Measurements from ENCODE around the gene ARHGEF4. TPM values are rescaled to one million over a fixed set of nuclear protein-coding genes. Genes with fewer than 3 reads are reported as not detected.
A peak's percentile ranks its signal among the peaks of the same experiment; 100 is the strongest.

The ARHGEF4 gene
- total RNA-seq (2014; rRNA removed; shearing (Covaris generic)), result 3.8 and 4.2 TPM in 2 replicates
- 13.6 and 21.9 TPM in 2 replicates for polyA plus RNA-seq (2014; cell fraction: nucleus; rRNA removed)

DNA sequence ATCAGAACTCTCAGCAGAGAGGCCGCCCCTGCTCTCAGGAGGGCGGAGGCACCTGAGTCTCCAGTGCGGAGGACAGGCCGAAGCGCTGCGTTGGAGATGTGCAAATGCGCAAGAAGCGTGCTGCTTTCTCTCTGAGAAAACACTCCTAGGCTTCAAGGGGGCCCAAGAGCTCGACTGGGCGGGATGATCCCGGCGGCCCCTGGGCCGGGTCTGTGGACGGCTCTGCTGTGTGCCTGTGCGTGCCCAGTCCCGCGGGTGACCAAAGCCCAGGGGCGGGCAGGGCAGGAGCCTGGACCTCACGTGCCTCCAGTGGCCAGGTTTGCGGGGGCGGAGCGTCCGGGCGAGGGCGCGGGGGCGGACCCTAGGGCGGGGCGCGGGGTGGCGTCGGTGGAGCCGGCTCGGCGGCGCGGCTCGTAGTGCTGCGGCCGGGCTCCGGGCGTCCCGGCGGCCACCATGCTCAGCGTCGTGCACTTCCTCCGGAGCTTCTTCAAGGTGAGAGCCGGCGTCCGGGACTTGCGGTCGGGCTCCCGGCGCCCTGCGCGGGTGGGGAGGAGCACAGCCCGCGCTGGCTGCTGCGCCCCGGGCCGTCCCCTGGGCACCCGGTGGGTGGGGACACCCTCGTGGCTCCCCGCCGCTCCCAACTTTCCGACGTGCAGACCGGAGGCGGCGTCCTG lies at the start of gene ARHGEF4:
Gene ARHGEF4 (plus strand): TSS at position 414 of the 674 bp plus-strand sequence. CDS start 40 bp downstream, at position 454.
- DNase-seq (ENCODE audit: extremely low read depth, low read depth), result peak; percentile 31

DNA sequence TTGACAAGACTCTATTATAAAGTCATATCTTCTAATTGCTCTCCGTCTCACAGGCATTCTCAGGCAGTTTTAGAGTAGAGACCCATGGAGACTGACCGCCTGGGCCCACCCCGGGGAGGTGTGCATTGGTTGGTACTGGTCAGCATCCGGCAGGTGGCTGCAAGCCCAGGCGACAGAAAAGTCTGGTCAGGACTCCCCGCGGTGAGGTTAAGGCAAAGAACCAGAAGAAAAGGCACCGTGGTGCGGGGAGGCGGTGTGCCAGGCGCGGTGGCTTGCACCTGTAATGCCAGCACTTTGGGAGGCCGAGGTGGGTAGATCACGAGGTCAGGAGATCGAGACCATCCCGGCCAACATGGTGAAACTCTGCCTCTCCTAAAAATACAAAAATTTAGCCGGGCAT lies 48.9 kb upstream of the ARHGEF4 start:
- DNase-seq (ENCODE audit: extremely low read depth, low read depth), result no peak

DNA sequence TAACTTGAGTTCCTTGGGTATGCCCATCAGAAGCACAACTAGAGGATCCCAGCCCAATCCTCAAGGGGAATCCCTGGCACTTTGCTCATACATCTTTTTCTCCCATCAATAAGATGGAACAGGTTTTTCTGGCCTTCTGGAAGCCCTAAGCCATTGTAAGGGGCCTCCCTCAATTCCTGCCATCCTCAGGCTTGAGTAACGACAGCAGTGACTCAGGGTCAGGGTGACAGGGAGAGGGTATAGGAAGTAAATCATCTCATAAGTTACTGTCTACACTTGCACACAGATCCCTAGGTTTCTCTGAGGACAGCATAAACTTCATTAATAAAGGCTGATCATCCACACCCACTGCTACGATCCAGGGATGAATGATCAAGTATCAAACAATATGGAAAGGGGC lies 46.4 kb upstream of the ARHGEF4 start:
- no peak for DNase-seq (ENCODE audit: extremely low read depth, low read depth)

GRCh38 chr2:130790804-130791616 lies 45.7 kb upstream of the ARHGEF4 start:
- no peak for DNase-seq (ENCODE audit: extremely low read depth, low read depth)

DNA sequence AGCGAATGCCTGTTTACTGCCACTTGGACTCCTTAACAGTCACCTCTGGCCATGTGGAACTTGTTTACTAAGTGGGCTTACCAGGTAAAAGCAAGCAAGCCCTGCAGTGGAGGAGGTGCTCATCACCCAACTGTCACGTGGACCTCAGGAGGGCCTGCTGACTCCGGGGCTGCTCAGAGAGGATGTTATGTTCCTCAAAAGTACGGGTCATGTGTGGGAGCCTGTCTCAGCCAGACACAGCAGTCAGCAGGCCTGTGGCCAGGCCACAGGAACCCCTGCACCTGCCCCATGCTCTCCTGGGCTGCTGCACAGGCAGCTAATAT lies 45.1 kb upstream of the ARHGEF4 start:
- DNase-seq (ENCODE audit: extremely low read depth, low read depth), result no peak

GRCh38 chr2:130795431-130795830 lies 41.3 kb upstream of the ARHGEF4 start:
- no peak for DNase-seq (ENCODE audit: extremely low read depth, low read depth)

GRCh38 chr2:130796290-130796689 lies 40.4 kb upstream of the ARHGEF4 start:
- DNase-seq (ENCODE audit: extremely low read depth, low read depth), result no peak

DNA sequence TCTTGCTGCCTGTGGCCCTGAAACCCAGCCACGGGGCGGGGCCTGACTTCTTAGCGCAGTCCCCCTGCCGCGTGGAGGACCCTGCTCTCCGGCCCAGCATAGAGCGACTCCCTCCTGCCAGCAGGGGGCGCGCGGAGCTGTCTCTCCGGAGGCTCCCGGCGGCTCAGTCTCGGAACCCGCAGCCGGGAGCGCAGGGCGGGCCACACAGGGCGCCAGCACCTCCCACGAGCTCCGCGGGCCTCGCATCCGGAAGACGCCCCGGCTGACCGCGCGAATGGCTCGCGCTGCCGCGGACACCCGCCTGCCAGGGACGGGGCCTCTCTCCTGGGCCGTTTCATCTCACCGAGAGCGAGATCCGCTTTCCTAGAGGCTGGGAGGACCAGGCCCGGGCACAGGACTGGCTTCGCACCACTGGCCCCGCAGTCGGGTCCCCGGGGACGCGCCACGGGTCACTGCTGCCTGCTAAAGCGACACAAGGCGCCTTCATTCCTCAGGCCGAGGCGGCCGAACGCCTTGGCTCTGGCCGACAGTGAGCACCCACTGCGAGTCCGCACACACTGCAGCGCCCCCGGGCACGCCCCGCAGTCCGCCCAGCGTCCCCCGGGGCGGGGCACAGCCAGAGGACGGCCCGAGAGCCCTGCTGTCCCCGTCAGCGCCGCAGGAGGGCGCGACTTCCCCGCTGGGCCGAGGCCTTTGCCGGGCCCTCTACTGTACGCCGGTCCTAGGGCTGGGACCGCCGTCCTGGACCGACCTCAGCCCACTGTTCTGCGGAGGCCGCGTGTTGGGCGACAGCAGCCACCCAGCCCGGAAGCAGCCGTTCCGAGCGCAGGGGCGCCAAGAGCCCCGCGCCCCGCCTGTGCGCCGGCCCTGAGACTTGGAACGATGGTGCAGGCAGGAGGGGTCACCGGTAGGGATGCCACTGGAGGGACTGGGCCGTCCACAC lies 39.0 kb upstream of the ARHGEF4 start:
- peak; percentile 91 for DNase-seq (ENCODE audit: extremely low read depth, low read depth)

GRCh38 chr2:130798472-130799218 lies 38.1 kb upstream of the ARHGEF4 start:
- no peak for DNase-seq (ENCODE audit: extremely low read depth, low read depth)

GRCh38 chr2:130799295-130799694 lies 37.4 kb upstream of the ARHGEF4 start:
- DNase-seq (ENCODE audit: extremely low read depth, low read depth), result no peak

DNA sequence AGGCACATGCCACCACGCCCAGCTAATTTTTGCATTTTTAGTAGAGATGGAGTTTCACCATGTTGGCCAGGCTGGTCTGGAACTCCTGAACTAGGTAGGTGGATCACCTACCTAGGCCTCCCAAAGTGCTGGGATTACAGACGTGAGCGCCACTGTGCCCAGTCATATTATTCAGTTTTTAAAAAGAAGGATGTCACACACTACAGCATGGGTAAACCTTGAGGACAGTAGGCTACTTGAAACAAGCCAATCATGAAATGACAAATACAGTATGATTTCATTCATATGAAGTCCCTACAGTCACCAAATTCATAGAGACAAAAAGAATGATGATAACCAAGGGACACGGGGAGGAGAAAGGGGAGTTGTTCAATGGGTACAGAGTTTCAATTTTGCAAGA lies 31.1 kb upstream of the ARHGEF4 start:
- no peak for DNase-seq (ENCODE audit: extremely low read depth, low read depth)

DNA sequence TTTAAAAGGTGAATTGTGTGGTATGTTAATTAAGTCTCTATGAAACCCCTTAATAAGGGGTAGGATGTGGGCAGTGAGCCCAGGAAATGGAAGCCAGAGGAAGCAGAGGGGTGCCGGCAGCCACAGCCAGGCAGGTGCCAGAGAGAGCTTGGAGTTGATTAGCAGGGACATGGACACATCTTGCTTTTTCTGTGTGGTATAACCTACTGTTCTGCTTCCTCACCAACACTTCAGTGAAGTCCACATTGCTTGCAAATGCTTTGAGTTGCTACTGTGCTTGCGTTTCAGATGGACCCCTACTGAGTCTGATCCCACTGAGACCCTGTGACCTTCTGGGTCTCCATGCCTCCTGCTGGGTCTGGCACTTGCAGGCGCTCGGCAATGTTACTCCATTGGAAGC lies 30.3 kb upstream of the ARHGEF4 start:
- DNase-seq (ENCODE audit: extremely low read depth, low read depth), result no peak

GRCh38 chr2:130807659-130808385 lies 28.9 kb upstream of the ARHGEF4 start:
- DNase-seq (ENCODE audit: extremely low read depth, low read depth), result peak; percentile 36

DNA sequence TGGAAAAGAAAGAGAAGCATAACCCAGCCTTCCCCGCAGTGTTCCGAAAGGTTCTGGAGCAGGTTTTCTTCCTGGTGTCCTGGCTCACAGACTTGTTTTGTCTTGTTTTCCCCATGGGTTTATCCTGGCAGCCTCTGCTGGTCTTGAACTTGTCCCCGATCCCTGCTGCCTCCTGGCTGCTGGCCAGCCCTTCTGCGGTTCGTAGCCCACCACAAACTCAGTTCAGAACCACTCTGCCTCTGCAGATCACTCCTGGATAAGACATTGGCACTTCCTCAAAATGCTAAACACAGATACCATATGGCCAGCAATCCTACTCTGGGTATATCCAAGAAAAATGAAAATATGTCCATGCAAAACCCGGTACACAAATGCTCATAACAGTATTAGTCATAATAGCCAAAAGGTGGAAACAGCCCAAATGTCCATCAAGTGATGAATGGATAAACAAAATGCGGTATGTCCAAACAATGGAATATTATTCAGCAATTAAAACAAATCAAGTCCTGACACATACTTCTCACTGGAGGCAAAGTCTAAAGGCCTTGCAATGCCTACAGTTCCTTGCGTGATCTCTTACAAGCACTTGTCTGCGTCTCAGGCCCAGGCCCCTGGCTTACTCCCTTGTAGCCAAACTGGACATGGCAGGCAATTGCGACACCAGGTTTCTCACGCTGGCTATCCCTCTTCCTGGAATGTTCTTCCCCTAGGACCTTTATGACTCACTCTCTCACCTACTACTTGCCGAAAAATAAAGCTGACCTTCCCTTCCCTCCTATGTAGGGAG lies 28.0 kb upstream of the ARHGEF4 start:
- peak; percentile 48 for DNase-seq (ENCODE audit: extremely low read depth, low read depth)

- DNase-seq (ENCODE audit: extremely low read depth, low read depth), result no peak
Observed at GRCh38 chr2:130810490-130810889, 26.2 kb upstream of the ARHGEF4 start.

- no peak for DNase-seq (ENCODE audit: extremely low read depth, low read depth)
Observed at GRCh38 chr2:130813722-130814121, 23.0 kb upstream of the ARHGEF4 start.

DNA sequence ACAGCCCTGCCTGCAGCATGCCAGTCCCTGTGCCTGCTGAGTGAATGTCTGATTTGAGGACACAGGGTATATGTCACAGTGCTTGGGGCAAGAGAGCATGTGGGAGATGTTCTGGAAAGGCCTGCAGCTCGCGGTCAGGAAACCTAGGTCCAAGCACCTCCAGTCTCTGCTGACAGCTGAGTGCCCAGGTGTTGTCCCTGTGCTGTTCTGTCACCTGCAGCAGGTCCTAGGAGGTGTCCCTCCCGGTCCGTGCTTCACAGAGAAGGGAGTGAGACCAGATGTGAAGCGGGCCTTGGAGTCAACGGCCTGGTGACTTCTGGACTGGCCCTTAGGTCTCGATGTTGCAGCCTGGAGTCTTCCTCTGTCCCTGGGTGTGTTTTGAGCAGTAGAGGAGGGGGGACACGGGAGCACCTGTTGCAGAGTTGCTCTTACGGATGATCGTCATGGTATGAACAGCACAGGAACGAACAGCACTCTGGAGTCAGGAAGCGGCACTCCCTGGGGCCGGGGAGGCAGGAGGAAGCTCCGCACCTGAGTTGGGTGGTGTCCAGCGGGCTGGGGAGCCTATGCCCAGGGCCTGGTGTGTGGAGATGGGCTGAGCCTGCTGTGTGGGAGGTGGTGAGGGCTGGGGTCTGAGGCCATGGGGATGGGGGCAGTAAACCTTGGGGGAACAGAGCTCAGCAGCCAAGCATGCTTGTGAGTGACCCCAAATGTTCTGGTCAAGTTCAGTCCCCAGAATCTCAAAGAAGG lies 21.6 kb upstream of the ARHGEF4 start:
- no peak for DNase-seq (ENCODE audit: extremely low read depth, low read depth)

- DNase-seq (ENCODE audit: extremely low read depth, low read depth), result no peak
Observed at GRCh38 chr2:130818809-130819208, 17.9 kb upstream of the ARHGEF4 start.
